HEK293 (cell line): ENCODE results near the gene SUPT4H1.

ENCODE experiments used
- BCL11A ChIP-seq: fragments of 450-650 bp; formaldehyde crosslinking; IDR thresholded peaks from 2 replicates; pipeline ENCODE4 v1.5.1; 2016; ENCODE audit warnings: low read depth, missing biosample characterization, missing genetic modification characterization
- HOXD13 ChIP-seq: sonication (generic); formaldehyde crosslinking; IDR thresholded peaks from 2 replicates; pipeline ENCODE4 v1.8.0; 2022; ENCODE audit warnings: missing genetic modification reagents, borderline replicate concordance
- KLF8 ChIP-seq: fragments of 450-650 bp; formaldehyde crosslinking; IDR thresholded peaks from 2 replicates; pipeline ENCODE4 v1.5.1; 2016; ENCODE audit warnings: missing biosample characterization, missing genetic modification characterization
- OSR2 ChIP-seq: fragments of 450-650 bp; formaldehyde crosslinking; IDR thresholded peaks from 2 replicates; pipeline ENCODE4 v1.5.1; 2016; ENCODE audit warnings: missing biosample characterization, missing genetic modification characterization
- ZBTB1 ChIP-seq: fragments of 450-650 bp; formaldehyde crosslinking; IDR thresholded peaks from 2 replicates; pipeline ENCODE4 v1.5.1; 2016; ENCODE audit warnings: missing biosample characterization, missing genetic modification characterization
- ZBTB17 ChIP-seq: fragments of 450-650 bp; formaldehyde crosslinking; IDR thresholded peaks from 2 replicates; pipeline ENCODE4 v1.5.1; 2016; ENCODE audit warnings: missing biosample characterization, missing genetic modification characterization
- ZBTB44 ChIP-seq: fragments of 450-650 bp; IDR thresholded peaks from 2 replicates; pipeline ENCODE4 v1.5.1; 2018; ENCODE audit warnings: missing biosample characterization, mild to moderate bottlenecking, missing genetic modification characterization
- ZBTB6 ChIP-seq: fragments of 450-650 bp; formaldehyde crosslinking; IDR thresholded peaks from 2 replicates; pipeline ENCODE4 v1.5.1; 2017; ENCODE audit warnings: missing biosample characterization, missing genetic modification characterization
- ZFP37 ChIP-seq: fragments of 450-650 bp; formaldehyde crosslinking; IDR thresholded peaks from 2 replicates; pipeline ENCODE4 v1.5.1; 2016; ENCODE audit warnings: missing biosample characterization, missing genetic modification characterization
- ZFP69B ChIP-seq: fragments of 450-650 bp; formaldehyde crosslinking; IDR thresholded peaks from 2 replicates; pipeline ENCODE4 v1.5.1; 2016; ENCODE audit warnings: missing biosample characterization, missing genetic modification characterization
- ZNF10 ChIP-seq: fragments of 450-650 bp; formaldehyde crosslinking; IDR thresholded peaks from 2 replicates; pipeline ENCODE4 v1.5.1; 2017; ENCODE audit warnings: missing biosample characterization, missing genetic modification characterization
- ZNF184 ChIP-seq: fragments of 450-650 bp; IDR thresholded peaks from 2 replicates; pipeline ENCODE4 v1.5.1; 2018; ENCODE audit warnings: missing biosample characterization, mild to moderate bottlenecking, missing genetic modification characterization
- ZNF2 ChIP-seq: fragments of 450-650 bp; formaldehyde crosslinking; IDR thresholded peaks from 2 replicates; pipeline ENCODE4 v1.5.1; 2016; ENCODE audit warnings: missing biosample characterization, missing genetic modification characterization
- ZNF366 ChIP-seq: fragments of 450-650 bp; formaldehyde crosslinking; conservative IDR thresholded peaks from 2 replicates; pipeline ENCODE4 v1.5.1; 2016; ENCODE audit warnings: missing biosample characterization, missing genetic modification characterization
- ZNF423 ChIP-seq: fragments of 450-650 bp; formaldehyde crosslinking; IDR thresholded peaks from 2 replicates; pipeline ENCODE4 v1.5.1; 2016; ENCODE audit warnings: missing biosample characterization, missing genetic modification characterization
- ZNF544 ChIP-seq: fragments of 450-650 bp; formaldehyde crosslinking; IDR thresholded peaks from 2 replicates; pipeline ENCODE4 v1.5.0; 2017; ENCODE audit warnings: missing biosample characterization, missing genetic modification characterization
- ZNF558 ChIP-seq: fragments of 450-650 bp; formaldehyde crosslinking; IDR thresholded peaks from 2 replicates; pipeline ENCODE4 v1.5.1; 2016; ENCODE audit warnings: missing biosample characterization, missing genetic modification characterization
- ZNF843 ChIP-seq: fragments of 450-650 bp; formaldehyde crosslinking; IDR thresholded peaks from 2 replicates; pipeline ENCODE4 v1.5.1; 2016; ENCODE audit warnings: missing biosample characterization, missing genetic modification characterization
- ZSCAN16 ChIP-seq: fragments of 450-650 bp; formaldehyde crosslinking; IDR thresholded peaks from 2 replicates; pipeline ENCODE4 v1.5.1; 2016; ENCODE audit warnings: missing biosample characterization, missing genetic modification characterization
- TF ChIP-seq, protein P1 (sequence below): fragments of 450-650 bp; formaldehyde crosslinking; IDR thresholded peaks from 2 replicates; pipeline ENCODE4 v1.5.1; 2016; ENCODE audit warnings: missing biosample characterization, missing genetic modification characterization
- TF ChIP-seq, protein P2 (sequence below): fragments of 450-650 bp; formaldehyde crosslinking; IDR thresholded peaks from 2 replicates; pipeline ENCODE4 v1.5.1; 2016; ENCODE audit warnings: missing biosample characterization, missing genetic modification characterization
- TF ChIP-seq, protein P3 (sequence below): fragments of 450-650 bp; formaldehyde crosslinking; IDR thresholded peaks from 2 replicates; pipeline ENCODE4 v1.5.1; 2016; ENCODE audit warnings: missing biosample characterization, missing genetic modification characterization, low read depth
- TF ChIP-seq, protein P4 (sequence below): fragments of 450-650 bp; formaldehyde crosslinking; IDR thresholded peaks from 2 replicates; pipeline ENCODE4 v1.5.1; 2016; ENCODE audit warnings: missing biosample characterization, missing genetic modification characterization
- TF ChIP-seq, protein P5 (sequence below): fragments of 450-650 bp; formaldehyde crosslinking; IDR thresholded peaks from 2 replicates; pipeline ENCODE4 v1.5.1; 2016; ENCODE audit warnings: missing biosample characterization, missing genetic modification characterization
- TF ChIP-seq, protein P6 (sequence below): fragments of 450-650 bp; formaldehyde crosslinking; IDR thresholded peaks from 2 replicates; pipeline ENCODE4 v1.5.1; 2016; ENCODE audit warnings: missing biosample characterization, missing genetic modification characterization, borderline replicate concordance

The SUPT4H1 gene

GRCh38 chr17:58391302-58391984 is 39.4 kb upstream of the SUPT4H1 start (continued):
- TF ChIP-seq ZBTB6 (tag by site-specific recombination) = 0 out of 2 replicates have a peak, but pooled peaks have one; percentile 25
- TF ChIP-seq, protein P1, sequence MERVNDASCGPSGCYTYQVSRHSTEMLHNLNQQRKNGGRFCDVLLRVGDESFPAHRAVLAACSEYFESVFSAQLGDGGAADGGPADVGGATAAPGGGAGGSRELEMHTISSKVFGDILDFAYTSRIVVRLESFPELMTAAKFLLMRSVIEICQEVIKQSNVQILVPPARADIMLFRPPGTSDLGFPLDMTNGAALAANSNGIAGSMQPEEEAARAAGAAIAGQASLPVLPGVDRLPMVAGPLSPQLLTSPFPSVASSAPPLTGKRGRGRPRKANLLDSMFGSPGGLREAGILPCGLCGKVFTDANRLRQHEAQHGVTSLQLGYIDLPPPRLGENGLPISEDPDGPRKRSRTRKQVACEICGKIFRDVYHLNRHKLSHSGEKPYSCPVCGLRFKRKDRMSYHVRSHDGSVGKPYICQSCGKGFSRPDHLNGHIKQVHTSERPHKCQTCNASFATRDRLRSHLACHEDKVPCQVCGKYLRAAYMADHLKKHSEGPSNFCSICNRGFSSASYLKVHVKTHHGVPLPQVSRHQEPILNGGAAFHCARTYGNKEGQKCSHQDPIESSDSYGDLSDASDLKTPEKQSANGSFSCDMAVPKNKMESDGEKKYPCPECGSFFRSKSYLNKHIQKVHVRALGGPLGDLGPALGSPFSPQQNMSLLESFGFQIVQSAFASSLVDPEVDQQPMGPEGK (tag by site-specific recombination) = peak; percentile 96
- TF ChIP-seq ZFP69B (tag by site-specific recombination) = 0 out of 2 replicates have a peak, but pooled peaks have one; percentile 49
- TF ChIP-seq ZBTB44 (tag by site-specific recombination) = peak; percentile 90
- TF ChIP-seq ZBTB1 = 0 out of 2 replicates have a peak, but pooled peaks have one; percentile 36
- TF ChIP-seq BCL11A = peak; percentile 80
- TF ChIP-seq ZNF558 (tag by site-specific recombination) = peak; percentile 75; the same call in 1 of the 2 replicates
- no peak; the same call in 1 of the 2 replicates for TF ChIP-seq ZSCAN16 (tag by site-specific recombination)
- peak; percentile 91 for TF ChIP-seq HOXD13 (CRISPR knock-in tag)
- peak; percentile 95 for TF ChIP-seq ZNF843
- TF ChIP-seq, protein P2, sequence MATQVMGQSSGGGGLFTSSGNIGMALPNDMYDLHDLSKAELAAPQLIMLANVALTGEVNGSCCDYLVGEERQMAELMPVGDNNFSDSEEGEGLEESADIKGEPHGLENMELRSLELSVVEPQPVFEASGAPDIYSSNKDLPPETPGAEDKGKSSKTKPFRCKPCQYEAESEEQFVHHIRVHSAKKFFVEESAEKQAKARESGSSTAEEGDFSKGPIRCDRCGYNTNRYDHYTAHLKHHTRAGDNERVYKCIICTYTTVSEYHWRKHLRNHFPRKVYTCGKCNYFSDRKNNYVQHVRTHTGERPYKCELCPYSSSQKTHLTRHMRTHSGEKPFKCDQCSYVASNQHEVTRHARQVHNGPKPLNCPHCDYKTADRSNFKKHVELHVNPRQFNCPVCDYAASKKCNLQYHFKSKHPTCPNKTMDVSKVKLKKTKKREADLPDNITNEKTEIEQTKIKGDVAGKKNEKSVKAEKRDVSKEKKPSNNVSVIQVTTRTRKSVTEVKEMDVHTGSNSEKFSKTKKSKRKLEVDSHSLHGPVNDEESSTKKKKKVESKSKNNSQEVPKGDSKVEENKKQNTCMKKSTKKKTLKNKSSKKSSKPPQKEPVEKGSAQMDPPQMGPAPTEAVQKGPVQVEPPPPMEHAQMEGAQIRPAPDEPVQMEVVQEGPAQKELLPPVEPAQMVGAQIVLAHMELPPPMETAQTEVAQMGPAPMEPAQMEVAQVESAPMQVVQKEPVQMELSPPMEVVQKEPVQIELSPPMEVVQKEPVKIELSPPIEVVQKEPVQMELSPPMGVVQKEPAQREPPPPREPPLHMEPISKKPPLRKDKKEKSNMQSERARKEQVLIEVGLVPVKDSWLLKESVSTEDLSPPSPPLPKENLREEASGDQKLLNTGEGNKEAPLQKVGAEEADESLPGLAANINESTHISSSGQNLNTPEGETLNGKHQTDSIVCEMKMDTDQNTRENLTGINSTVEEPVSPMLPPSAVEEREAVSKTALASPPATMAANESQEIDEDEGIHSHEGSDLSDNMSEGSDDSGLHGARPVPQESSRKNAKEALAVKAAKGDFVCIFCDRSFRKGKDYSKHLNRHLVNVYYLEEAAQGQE (tag by site-specific recombination) = peak; percentile 51; the same call in 1 of the 2 replicates
- TF ChIP-seq ZNF2 (tag by site-specific recombination) = peak; percentile 25; the same call in 1 of the 2 replicates
- TF ChIP-seq ZBTB17 (tag by site-specific recombination) = peak; percentile 92
- TF ChIP-seq OSR2 (tag by site-specific recombination) = peak; percentile 98
- TF ChIP-seq, protein P3, sequence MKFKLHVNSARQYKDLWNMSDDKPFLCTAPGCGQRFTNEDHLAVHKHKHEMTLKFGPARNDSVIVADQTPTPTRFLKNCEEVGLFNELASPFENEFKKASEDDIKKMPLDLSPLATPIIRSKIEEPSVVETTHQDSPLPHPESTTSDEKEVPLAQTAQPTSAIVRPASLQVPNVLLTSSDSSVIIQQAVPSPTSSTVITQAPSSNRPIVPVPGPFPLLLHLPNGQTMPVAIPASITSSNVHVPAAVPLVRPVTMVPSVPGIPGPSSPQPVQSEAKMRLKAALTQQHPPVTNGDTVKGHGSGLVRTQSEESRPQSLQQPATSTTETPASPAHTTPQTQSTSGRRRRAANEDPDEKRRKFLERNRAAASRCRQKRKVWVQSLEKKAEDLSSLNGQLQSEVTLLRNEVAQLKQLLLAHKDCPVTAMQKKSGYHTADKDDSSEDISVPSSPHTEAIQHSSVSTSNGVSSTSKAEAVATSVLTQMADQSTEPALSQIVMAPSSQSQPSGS (tag by site-specific recombination) = 0 out of 2 replicates have a peak, but pooled peaks have one; percentile 56
- TF ChIP-seq, protein P4, sequence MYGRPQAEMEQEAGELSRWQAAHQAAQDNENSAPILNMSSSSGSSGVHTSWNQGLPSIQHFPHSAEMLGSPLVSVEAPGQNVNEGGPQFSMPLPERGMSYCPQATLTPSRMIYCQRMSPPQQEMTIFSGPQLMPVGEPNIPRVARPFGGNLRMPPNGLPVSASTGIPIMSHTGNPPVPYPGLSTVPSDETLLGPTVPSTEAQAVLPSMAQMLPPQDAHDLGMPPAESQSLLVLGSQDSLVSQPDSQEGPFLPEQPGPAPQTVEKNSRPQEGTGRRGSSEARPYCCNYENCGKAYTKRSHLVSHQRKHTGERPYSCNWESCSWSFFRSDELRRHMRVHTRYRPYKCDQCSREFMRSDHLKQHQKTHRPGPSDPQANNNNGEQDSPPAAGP = peak; percentile 93
- TF ChIP-seq, protein P5, sequence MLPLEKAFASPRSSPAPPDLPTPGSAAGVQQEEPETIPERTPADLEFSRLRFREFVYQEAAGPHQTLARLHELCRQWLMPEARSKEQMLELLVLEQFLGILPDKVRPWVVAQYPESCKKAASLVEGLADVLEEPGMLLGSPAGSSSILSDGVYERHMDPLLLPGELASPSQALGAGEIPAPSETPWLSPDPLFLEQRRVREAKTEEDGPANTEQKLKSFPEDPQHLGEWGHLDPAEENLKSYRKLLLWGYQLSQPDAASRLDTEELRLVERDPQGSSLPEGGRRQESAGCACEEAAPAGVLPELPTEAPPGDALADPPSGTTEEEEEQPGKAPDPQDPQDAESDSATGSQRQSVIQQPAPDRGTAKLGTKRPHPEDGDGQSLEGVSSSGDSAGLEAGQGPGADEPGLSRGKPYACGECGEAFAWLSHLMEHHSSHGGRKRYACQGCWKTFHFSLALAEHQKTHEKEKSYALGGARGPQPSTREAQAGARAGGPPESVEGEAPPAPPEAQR (tag by site-specific recombination) = no peak; the same call in 1 of the 2 replicates
- TF ChIP-seq ZNF366 (tag by site-specific recombination) = peak; percentile 95
- TF ChIP-seq, protein P6, sequence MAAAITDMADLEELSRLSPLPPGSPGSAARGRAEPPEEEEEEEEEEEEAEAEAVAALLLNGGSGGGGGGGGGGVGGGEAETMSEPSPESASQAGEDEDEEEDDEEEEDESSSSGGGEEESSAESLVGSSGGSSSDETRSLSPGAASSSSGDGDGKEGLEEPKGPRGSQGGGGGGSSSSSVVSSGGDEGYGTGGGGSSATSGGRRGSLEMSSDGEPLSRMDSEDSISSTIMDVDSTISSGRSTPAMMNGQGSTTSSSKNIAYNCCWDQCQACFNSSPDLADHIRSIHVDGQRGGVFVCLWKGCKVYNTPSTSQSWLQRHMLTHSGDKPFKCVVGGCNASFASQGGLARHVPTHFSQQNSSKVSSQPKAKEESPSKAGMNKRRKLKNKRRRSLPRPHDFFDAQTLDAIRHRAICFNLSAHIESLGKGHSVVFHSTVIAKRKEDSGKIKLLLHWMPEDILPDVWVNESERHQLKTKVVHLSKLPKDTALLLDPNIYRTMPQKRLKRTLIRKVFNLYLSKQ = no peak
- TF ChIP-seq ZNF544 (tag by site-specific recombination) = no peak
- 0 out of 2 replicates have a peak, but pooled peaks have one; percentile 35 for TF ChIP-seq ZNF423 (tag by site-specific recombination)
- peak; percentile 70 for TF ChIP-seq KLF8 (tag by site-specific recombination)
- TF ChIP-seq ZNF10 (tag by site-specific recombination) = peak; percentile 37; the same call in 1 of the 2 replicates
- peak; percentile 90 for TF ChIP-seq ZNF184 (tag by site-specific recombination)
- TF ChIP-seq ZFP37 (tag by site-specific recombination) = no peak
